Endothelial cell of umbilical vein (primary cell): Measurements from ENCODE around the gene GNB1L. TPM values are rescaled to one million over a fixed set of nuclear protein-coding genes. Genes with fewer than 3 reads are reported as not detected.

Source experiments
- BruUV-seq: library from RNA; stranded (reverse); fragments of 400-500 nt; replicated peaks from 2 replicates; lab custom pipeline; 2021; lab: Mats Ljungman, UMichigan
- CTCF ChIA-PET: fragments of 300-600, 350-600 bp; sonication (Branson Sonifier 250); formaldehyde crosslinking; loops from one replicate; lab custom pipeline; 2021; ENCODE audit warnings: antibody characterized with exemption, inconsistent platforms; lab: Charles Lee
- POLR2A ChIA-PET: fragments of 300-600, 350-600 bp; sonication (Branson Sonifier 250); formaldehyde crosslinking; loops from one replicate; lab custom pipeline; 2021; ENCODE audit warnings: antibody characterized with exemption, inconsistent platforms; lab: Charles Lee
- DNase-seq: peaks from one replicate; pipeline ENCODE4 v3.0.0-alpha.2; 2011; ENCODE audit warnings: low read depth, low spot score
- FAIRE-seq: peaks from 2 replicates; lab custom pipeline; 2011; peaks lifted over from hg19 to GRCh38; lab: Jason Lieb, UNC
- H2AFZ ChIP-seq: 2 replicates; pipeline ENCODE4 v1.6.0; 2012; ENCODE audit warnings: low read depth, low read length, control low read depth, inconsistent platforms
- H3K27ac ChIP-seq: 2 replicates; pipeline ENCODE4 v1.5.1; 2011; ENCODE audit warnings: low read depth, mild to moderate bottlenecking, control low read depth, low read length, moderate library complexity; ENCODE audit not compliant: insufficient read depth
- H3K27me3 ChIP-seq, 2 experiments: 2 replicates each; pipeline versions ENCODE4 v1.6.0 to v1.6.1; 2011; ENCODE audit warnings: low read length in 2 of 2, mixed read lengths in 1 of 2; ENCODE audit not compliant: control insufficient read depth in 2 of 2, insufficient read depth in 2 of 2
- H3K36me3 ChIP-seq, 2 experiments: 2 replicates in 1 of 2; 3 replicates in 1 of 2; pipeline ENCODE4 v1.5.1; 2011; ENCODE audit warnings: low read length in 2 of 2, mild to moderate bottlenecking in 1 of 2, moderate library complexity in 1 of 2; ENCODE audit not compliant: control insufficient read depth in 2 of 2, insufficient read depth in 2 of 2; ENCODE audit errors: extremely low read depth in 1 of 2
- H3K4me1 ChIP-seq: 3 replicates; pipeline ENCODE4 v1.5.1; 2011; ENCODE audit warnings: mild to moderate bottlenecking, low read length; ENCODE audit not compliant: control insufficient read depth, insufficient read depth; ENCODE audit errors: extremely low read depth
- H3K4me2 ChIP-seq: 2 replicates; pipeline ENCODE4 v1.6.1; 2011; ENCODE audit warnings: low read length, control low read depth, mixed read lengths; ENCODE audit not compliant: insufficient read depth
- H3K4me3 ChIP-seq, 3 experiments: fragments of 200-600 bp in 1 of 3; sonication (generic), shearing (Covaris generic) in 1 of 3; replicated peaks in 1 of 3; 2 replicates each; pipeline ENCODE4 v1.5.1; 2011 to 2016; ENCODE audit warnings: control low read depth in 3 of 3, low read length in 3 of 3, mild to moderate bottlenecking in 2 of 3, inconsistent platforms in 1 of 3, low read depth in 1 of 3, moderate library complexity in 1 of 3; ENCODE audit not compliant: insufficient read depth in 1 of 3
- H3K79me2 ChIP-seq: 2 replicates; pipeline ENCODE4 v1.6.0; 2012; ENCODE audit warnings: low read length, inconsistent platforms; ENCODE audit not compliant: control insufficient read depth, insufficient read depth
- H3K9ac ChIP-seq: replicated peaks from 2 replicates; pipeline ENCODE3; 2011; ENCODE audit warnings: low read length, control low read depth; ENCODE audit not compliant: insufficient read depth; ENCODE audit errors: extremely low read depth
- H3K9me1 ChIP-seq: replicated peaks from 3 replicates; pipeline ENCODE4 v1.6.0; 2011; ENCODE audit warnings: mild to moderate bottlenecking, low read length; ENCODE audit not compliant: control insufficient read depth, insufficient read depth; ENCODE audit errors: extremely low read depth
- H3K9me3 ChIP-seq: replicated peaks from 2 replicates; pipeline ENCODE4 v1.5.1; 2012; ENCODE audit warnings: low read length, inconsistent platforms; ENCODE audit not compliant: control insufficient read depth, insufficient read depth
- H4K20me1 ChIP-seq: replicated peaks from 2 replicates; pipeline ENCODE3; 2011; ENCODE audit warnings: mild to moderate bottlenecking, low read length; ENCODE audit not compliant: control insufficient read depth, insufficient read depth; ENCODE audit errors: extremely low read depth
- EZH2 ChIP-seq: IDR thresholded peaks from 2 replicates; pipeline ENCODE4 v1.6.1; 2012; ENCODE audit warnings: borderline replicate concordance, low read depth, mild to moderate bottlenecking, moderate library complexity, low read length, inconsistent platforms; ENCODE audit not compliant: severe bottlenecking
- FOS ChIP-seq: IDR thresholded peaks from 2 replicates; pipeline ENCODE4 v1.6.1; 2011; ENCODE audit warnings: mild to moderate bottlenecking, low read length, moderate library complexity, borderline replicate concordance; ENCODE audit not compliant: insufficient read depth
- GATA2 ChIP-seq: IDR thresholded peaks from 2 replicates; pipeline ENCODE4 v1.7.0; 2011; ENCODE audit warnings: low read depth, mild to moderate bottlenecking, moderate library complexity, mixed read lengths, low read length; ENCODE audit not compliant: insufficient read length, insufficient read depth
- JUN ChIP-seq: IDR thresholded peaks from 2 replicates; pipeline ENCODE4 v1.6.1; 2011; ENCODE audit warnings: borderline replicate concordance, low read depth; ENCODE audit not compliant: insufficient read length, insufficient read depth
- MYC ChIP-seq: IDR thresholded peaks from one replicate; pipeline ENCODE4 v1.6.1; 2011; ENCODE audit warnings: mild to moderate bottlenecking, low read depth, low read length
- POLR2A ChIP-seq: IDR thresholded peaks from 2 replicates; pipeline ENCODE4 v1.6.1; 2012; ENCODE audit warnings: low read depth, mild to moderate bottlenecking, control low read depth, low read length
- POLR2AphosphoS5 ChIP-seq: IDR thresholded peaks from 2 replicates; pipeline ENCODE4 v1.6.1; 2012; ENCODE audit warnings: low read depth, mild to moderate bottlenecking, control low read depth, low read length, moderate library complexity; ENCODE audit not compliant: insufficient read depth
- dilution Hi-C: fragments of 300-500 bp; cut with MboI; formaldehyde crosslinking; loops from one replicate; pipeline ENCODE4 v1.15.0; 2019; ENCODE audit warnings: low sequenced_read_pairs; ENCODE audit not compliant: extremely low pct_ligation_motif_present
- intact Hi-C: fragments of 100-400 bp; cut with micrococcal nuclease; formaldehyde crosslinking; loops from one replicate; pipeline ENCODE4 v1.10.0; 2022
- polyA plus RNA-seq, 4 experiments: library from polyadenylated mRNA; depleted of rRNA in 3 of 4; stranded (reverse) in 3 of 4; unstranded in 1 of 4; fragments of >200 nt; gene quantifications; 2 replicates each; pipeline versions ENCODE4 v1.2.1 to v1.2.3, GENCODE V29; 2011 to 2012; ENCODE audit warnings: missing spikeins in 1 of 4
- total RNA-seq: library from RNA; stranded (reverse); gene quantifications from 2 replicates; pipeline ENCODE4 v1.2.3, GENCODE V29; 2021
- TF ChIP-seq, protein P1 (sequence below): IDR thresholded peaks from 2 replicates; pipeline ENCODE4 v1.6.1; 2011; ENCODE audit not compliant: insufficient read depth, insufficient read length
- TF ChIP-seq, protein P2 (sequence below), 2 donors: IDR thresholded peaks; 1 replicate in 1 of 2; 2 replicates in 1 of 2; pipeline ENCODE4 v1.5.1; 2011; ENCODE audit warnings: low read length in 2 of 2, mild to moderate bottlenecking in 2 of 2, moderate library complexity in 2 of 2, control low read depth in 1 of 2, inconsistent platforms in 1 of 2, low read depth in 1 of 2; ENCODE audit not compliant: insufficient read depth in 1 of 2; ENCODE audit errors: extremely low read depth in 1 of 2

The GNB1L gene
- total and polyA plus RNA-seq, 2 donors (not counting 3 experiments of a cell fraction or from before 2014, with no cell fraction given): 5.4 to 5.9 TPM

GRCh38 chr22:19795617-19796008 is 59.1 kb downstream of the GNB1L start:
- no peak overlapping the region for H3K27ac ChIP-seq
- no peak overlapping the region for H2AFZ ChIP-seq
- intact Hi-C loops (no loop called here), dilution Hi-C loops (no loop called here)
- H3K9me1 ChIP-seq: no peaks in the 10 kb centered on the region
- no peaks in the 10 kb centered on the region for H3K27me3 ChIP-seq
- ChIA-PET CTCF (interaction anchor here (0.5 kb wide), 1 partner anchor 201 kb away, joined by 3 read pairs; no protein-coding TSS in a partner anchor), POLR2A (no interaction called here)
- DNase-seq (no peak), FAIRE-seq (no peak)
- H3K4me1 ChIP-seq: no peaks in the 10 kb centered on the region
- H3K36me3 ChIP-seq: no peaks in the 10 kb centered on the region
- no peak overlapping the region for H3K4me2 ChIP-seq
- no peaks in the 10 kb centered on the region for H4K20me1 ChIP-seq
- no peak overlapping the region for H3K9ac ChIP-seq
- no peaks in the 10 kb centered on the region for H3K79me2 ChIP-seq
- H3K4me3 ChIP-seq: no peak overlapping the region
- TF ChIP-seq EZH2 (no peak), FOS (no peak), GATA2 (no peak), JUN (no peak), MYC (no peak), POLR2AphosphoS5 (no peak), POLR2A (no peak)
- TF ChIP-seq, protein P1, sequence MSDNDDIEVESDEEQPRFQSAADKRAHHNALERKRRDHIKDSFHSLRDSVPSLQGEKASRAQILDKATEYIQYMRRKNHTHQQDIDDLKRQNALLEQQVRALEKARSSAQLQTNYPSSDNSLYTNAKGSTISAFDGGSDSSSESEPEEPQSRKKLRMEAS: no peak
- TF ChIP-seq, protein P2, sequence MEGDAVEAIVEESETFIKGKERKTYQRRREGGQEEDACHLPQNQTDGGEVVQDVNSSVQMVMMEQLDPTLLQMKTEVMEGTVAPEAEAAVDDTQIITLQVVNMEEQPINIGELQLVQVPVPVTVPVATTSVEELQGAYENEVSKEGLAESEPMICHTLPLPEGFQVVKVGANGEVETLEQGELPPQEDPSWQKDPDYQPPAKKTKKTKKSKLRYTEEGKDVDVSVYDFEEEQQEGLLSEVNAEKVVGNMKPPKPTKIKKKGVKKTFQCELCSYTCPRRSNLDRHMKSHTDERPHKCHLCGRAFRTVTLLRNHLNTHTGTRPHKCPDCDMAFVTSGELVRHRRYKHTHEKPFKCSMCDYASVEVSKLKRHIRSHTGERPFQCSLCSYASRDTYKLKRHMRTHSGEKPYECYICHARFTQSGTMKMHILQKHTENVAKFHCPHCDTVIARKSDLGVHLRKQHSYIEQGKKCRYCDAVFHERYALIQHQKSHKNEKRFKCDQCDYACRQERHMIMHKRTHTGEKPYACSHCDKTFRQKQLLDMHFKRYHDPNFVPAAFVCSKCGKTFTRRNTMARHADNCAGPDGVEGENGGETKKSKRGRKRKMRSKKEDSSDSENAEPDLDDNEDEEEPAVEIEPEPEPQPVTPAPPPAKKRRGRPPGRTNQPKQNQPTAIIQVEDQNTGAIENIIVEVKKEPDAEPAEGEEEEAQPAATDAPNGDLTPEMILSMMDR (IDR thresholded peaks at IDR 0.05; ENCODE audit: extremely low read depth in 1 of 2, insufficient read depth in 1 of 2, low read depth in 1 of 2, low read length in 2 of 2): no peak
- no TSS peak for BruUV-seq
- no peaks in the 10 kb centered on the region for H3K9me3 ChIP-seq
